Pulmonary artery endothelial cell (primary cell): ENCODE results near the gene MKLN1. TPM values are rescaled to one million over a fixed set of nuclear protein-coding genes. Genes with fewer than 3 reads are reported as not detected.
"Not testable (repeated sequence)": the region's sequence is repeated elsewhere in the genome, so short reads cannot be mapped to it uniquely, and the experiment has no call there.

Experiments used
- DNase-seq: peaks from one replicate; pipeline ENCODE4 v3.0.0-alpha.2; 2011; ENCODE audit warnings: low read depth, low spot score
- total RNA-seq: library from RNA; depleted of rRNA; stranded (reverse); fragments of >200 nt; gene quantifications from 2 replicates; pipeline ENCODE4 v1.2.3, GENCODE V29; 2014

Gene MKLN1
- total RNA-seq, 1 donor from 2014 or later, result 16.6 TPM

DNA sequence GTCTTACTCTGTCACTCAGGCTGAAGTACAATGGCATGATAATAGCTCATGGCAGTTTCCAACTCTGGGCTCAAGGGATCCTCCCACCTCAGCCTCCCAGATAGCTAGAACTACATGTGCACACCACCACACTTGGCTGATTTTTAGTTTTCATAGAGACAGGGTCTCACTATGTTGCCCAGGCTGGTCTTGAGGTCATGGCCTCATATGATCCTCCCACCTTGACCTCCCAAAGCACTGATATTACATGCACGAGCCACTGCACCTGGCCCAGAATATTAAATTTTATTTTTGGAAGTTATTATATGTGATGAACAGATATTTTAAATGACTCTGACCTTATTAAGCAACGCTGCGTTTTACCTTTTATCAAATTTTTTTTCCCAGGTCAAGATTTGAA lies 134.4 kb downstream of the MKLN1 start:
- no peak for DNase-seq

GRCh38 chr7:131462715-131463114 lies 135.0 kb downstream of the MKLN1 start:
- not testable (repeated sequence) for DNase-seq

GRCh38 chr7:131466735-131467365 lies 139.2 kb downstream of the MKLN1 start:
- no peak for DNase-seq

GRCh38 chr7:131467788-131468187 lies 140.1 kb downstream of the MKLN1 start:
- DNase-seq, result no peak

DNA sequence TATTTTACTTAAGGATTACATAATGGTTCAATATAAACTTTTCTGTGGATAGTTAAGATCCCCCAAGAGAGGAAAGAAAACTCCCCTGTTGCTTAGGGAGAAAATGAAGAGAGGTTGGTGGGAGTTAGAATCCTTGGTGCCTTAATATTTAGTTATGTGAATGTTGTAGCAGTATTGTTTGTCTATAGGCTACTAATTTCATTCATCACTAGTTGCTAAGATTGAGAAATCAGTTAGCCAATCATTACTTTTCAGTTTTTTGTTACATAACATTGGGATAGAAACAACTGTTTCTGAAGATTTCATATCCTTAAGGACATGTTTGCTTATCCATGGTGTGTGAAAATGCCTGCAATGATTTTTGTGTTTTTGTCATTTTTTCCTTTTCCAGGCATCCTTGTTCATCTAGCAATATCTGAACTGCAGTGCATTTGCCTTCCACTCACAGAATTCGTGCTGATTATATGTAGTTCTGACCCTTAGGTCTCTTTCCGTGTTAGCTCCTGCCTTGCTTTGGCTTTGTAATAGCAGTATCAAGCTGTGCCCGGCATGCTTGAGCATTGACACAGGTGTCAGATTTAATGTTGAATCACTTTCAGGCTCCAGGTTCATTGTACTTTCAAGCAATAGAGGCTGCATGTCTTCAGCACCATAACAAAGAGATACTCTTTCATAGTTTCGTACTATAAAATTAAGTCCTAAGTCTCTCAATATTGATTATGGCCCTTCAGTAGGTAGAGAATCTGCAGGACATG lies 143.8 kb downstream of the MKLN1 start:
- DNase-seq, result no peak

- DNase-seq, result no peak
These were observed 149.1 kb downstream of the MKLN1 start for GRCh38 chr7:131476740-131477139.

GRCh38 chr7:131480384-131481315 lies 153.0 kb downstream of the MKLN1 start:
- DNase-seq, result peak; percentile 63

- no peak for DNase-seq
These were observed 155.1 kb downstream of the MKLN1 start for GRCh38 chr7:131482800-131483199.

- DNase-seq, result no peak
These were observed 155.9 kb downstream of the MKLN1 start for GRCh38 chr7:131483586-131483985.

GRCh38 chr7:131486346-131486745 lies 158.7 kb downstream of the MKLN1 start:
- DNase-seq, result peak; percentile 45

GRCh38 chr7:131487217-131487616 lies 159.5 kb downstream of the MKLN1 start:
- DNase-seq, result no peak

DNA sequence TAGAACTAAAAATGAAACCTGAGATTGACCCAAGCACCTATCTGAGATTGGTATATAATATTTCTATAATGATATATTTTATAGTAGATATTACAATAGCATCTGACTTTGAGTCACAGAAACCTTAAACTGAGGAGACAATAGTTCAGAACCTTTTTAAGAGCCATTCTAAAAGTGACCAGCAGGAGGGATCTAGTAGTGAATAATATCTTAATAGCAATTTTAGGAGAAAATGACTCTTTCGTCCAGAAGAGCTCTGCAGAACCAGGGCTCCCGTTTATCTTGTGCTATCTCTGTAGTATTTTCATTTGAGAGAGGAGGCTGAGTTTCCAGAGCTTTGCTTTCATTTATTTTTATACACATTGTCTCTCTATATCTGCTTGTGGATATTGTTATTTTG lies 160.7 kb downstream of the MKLN1 start:
- no peak for DNase-seq

- no peak for DNase-seq
These were observed 161.5 kb downstream of the MKLN1 start for GRCh38 chr7:131489196-131489595.

- DNase-seq, result no peak
These were observed 162.2 kb downstream of the MKLN1 start for GRCh38 chr7:131489881-131490280.

DNA sequence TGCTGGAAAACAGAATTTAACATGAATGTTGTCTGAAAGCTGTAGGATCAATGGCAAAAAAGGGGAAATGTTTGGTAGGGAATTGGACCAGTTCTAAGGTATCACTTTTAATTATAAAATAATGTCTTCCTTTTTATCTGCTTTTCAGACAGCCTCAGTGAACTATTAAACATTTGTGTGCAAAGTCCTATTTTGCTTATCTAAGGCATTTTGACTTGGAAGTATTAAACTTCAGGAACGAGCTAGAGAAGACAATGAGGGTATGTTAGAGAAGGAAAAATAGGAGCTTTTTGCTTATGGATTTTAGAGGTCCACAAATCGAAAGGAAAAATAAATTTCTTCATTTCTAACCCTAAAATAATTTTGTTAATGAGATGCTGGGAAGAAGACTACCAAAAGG lies 165.4 kb downstream of the MKLN1 start:
- no peak for DNase-seq

- no peak for DNase-seq
These were observed 165.9 kb downstream of the MKLN1 start for GRCh38 chr7:131493581-131493980.

GRCh38 chr7:131494182-131494581 lies 166.5 kb downstream of the MKLN1 start:
- DNase-seq, result no peak

GRCh38 chr7:131495669-131496498 lies 168.2 kb downstream of the MKLN1 start:
- DNase-seq, result no peak

DNA sequence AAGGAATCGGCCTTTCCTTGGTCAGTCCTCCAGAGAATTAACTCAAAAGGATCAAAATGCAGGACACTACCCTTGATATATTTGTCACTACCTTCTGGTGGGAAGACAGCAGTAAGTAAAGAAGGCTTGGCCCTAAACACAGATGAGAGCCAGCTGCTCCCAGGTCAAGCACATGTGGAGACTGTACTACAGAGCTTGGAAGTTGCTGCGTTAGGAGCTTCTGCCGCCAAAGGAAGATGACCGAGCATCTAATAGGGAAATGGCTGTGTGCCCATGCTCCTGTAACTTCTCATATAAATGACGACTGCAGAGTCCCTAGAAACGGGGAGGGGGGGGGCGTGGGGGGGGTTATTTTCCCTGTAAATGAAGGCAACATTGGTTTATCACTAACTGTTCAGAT lies 169.8 kb downstream of the MKLN1 start:
- no peak for DNase-seq

DNA sequence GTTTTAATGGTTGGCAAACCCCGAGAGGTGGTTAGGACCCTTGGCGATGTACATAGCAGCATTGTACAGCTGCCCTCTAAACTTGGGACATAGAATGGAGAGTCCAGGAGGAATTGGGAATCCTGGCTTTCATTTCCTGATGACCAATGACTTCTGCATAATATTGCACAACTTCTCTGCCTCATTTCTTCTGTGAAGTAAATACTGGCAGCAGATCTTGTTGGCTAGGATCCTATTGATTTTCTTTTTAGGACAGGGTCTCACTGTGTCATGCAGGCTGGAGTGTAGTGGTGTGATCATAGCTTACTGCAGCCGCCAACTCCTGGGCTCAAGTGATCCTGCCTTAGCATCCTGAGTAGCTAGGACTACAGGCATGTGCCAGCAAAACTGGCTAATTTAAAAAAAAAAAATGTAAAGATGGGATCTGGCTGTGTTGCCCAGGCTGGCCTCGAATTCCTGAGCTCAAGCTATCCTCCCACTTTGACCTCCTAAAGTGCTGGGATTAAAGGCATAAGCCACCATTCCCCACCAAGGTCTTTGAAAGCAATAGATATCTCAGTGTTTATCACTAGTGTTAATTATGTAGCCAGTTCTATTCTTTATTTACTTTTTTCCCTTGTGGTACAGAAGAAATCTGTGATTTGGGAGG lies 170.7 kb downstream of the MKLN1 start:
- no peak for DNase-seq

DNA sequence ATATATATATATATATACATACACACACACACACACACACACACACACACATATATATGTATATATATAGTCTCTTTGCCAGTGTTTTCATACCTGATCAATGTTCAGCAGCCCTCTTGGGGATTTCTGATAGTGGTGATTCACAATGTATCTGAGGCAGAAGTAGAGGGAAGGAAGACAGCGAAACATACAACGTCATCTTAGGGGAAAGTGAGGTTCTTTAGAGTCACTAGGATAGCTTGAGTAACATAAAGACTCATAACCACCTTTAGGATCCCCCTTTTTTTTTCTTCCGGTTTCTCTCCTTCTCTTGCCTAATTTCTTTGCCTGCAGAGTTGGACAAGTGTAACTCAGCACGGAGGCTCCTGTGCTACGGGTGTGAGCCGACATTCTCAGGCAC lies 172.1 kb downstream of the MKLN1 start:
- DNase-seq, result no peak
